HG03025 (cell line): ENCODE data around the gene NXPH4.

Source experiments
- ATAC-seq: cut with Tn5 transposase; IDR thresholded peaks from one replicate; pipeline ENCODE4 v1.9.1; 2021; ENCODE audit warnings: mild to moderate bottlenecking, moderate library complexity; ENCODE audit not compliant: unreplicated experiment, low FRiP score

NXPH4 gene

GRCh38 chr12:57262126-57262822 lies 45.7 kb downstream of the NXPH4 start:
- no peak for ATAC-seq

DNA sequence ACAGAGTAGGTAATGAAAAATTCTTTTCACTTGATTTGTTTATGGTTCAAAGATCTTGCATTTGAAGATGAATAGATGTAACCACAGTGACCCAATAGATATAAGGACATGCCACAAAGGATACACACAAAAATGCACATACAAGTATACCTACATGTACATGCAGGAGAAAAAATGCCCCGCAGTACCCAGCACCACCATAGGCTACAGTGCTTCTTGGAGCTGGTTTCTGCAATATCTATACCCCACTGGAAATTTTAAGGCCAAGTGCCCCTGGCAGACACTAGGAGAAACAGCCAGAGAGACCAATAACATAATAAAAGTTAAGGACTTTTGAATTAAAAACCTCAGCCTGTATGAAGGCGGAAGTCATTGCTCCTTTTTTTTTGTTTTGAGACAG lies 46.5 kb downstream of the NXPH4 start:
- no peak for ATAC-seq

GRCh38 chr12:57266681-57267080 lies 50.1 kb downstream of the NXPH4 start:
- no peak for ATAC-seq

DNA sequence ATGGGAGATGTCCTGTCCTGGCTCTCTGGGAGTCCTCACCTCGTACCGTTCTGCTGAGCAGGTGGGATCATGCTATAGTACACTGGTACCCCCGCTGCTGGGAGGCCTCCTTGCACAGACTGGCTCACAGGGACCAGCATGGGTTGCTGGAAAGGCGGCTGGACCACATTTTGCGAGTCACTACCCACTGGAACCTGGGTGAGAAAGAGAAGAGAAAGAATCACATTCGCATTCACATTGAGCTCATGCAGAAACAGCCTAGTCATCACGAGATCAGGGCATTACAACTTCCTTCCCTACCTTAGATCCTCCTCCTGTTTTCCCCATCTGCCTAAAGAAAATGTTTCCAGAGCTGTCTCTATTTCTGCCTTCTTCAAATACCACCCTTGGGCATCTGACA lies 51.7 kb downstream of the NXPH4 start:
- ATAC-seq, result no peak

- no peak for ATAC-seq
Observed at GRCh38 chr12:57270966-57271470, 54.4 kb downstream of the NXPH4 start.

- no peak for ATAC-seq
Observed at GRCh38 chr12:57272337-57273151, 56.0 kb downstream of the NXPH4 start.

DNA sequence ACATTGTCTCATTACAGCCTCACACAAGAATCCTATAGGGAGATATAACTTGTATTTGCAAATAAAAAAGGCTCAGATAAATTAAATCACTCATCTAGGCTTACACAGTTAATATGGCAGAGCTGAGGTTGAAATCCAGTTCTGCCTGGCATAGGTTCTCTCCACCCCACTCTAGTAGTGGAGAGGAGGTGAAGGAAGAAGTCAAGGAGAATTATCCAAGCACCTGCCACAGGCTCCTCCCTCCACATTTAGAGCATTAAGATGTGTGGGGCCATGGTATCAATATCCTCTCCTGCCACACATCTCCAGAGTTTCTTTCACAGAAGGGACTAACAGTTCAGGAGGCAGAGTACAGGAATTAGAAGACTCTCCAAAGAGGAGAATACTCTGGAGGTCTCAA lies 56.9 kb downstream of the NXPH4 start:
- ATAC-seq, result no peak
